Measurements from ENCODE around the gene HSPA8. TPM values are rescaled to one million over a fixed set of nuclear protein-coding genes. Genes with fewer than 3 reads are reported as not detected.

HSPA8 gene
- total RNA-seq, 2 donors from 2014 or later = 423 to 660 TPM

DNA sequence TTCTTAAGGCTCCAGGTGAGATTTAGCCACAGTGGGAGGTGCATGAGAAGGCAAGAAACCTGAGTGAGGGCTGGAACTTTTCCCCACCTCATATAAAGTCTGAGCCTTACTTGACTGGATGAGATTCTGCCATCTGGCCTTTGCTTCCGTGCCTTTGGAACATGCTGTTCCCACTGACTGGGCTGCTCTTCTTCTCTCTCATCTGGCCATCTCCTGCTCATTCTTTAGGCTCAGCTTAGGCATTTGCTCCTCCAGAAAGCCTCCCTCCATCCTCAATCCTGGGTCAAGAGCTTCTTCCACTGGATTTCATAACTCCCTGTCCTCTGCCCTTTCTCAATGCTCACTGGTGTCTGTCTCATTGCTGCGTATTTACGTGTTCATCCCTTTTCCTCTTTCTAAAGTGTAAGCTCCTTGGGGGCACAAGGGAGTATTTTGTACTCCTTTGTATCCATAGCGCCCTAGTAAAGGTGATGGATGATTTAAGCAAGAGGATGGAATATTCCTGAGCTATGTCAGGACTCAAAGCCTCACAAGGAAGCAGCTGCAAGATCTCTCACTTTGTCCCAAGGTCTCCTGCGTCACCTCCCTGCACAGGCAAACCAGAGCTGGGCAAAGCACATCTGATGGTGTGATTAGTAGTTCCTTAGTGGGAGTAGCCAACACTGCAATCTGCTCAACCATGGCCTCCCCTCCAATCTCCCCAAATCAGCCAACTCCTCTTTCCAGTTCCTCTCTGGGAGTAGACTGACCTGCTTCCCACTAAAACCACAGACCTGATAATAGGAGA, 15.3 kb downstream of the HSPA8 start:
- no peak overlapping the region for H3K4me3 ChIP-seq
- no peaks in the 10 kb centered on the region for H3K9me3 ChIP-seq
- no peak for TF ChIP-seq POLR2A (IDR thresholded peaks at IDR 0.05)
- TF ChIP-seq, protein P1, sequence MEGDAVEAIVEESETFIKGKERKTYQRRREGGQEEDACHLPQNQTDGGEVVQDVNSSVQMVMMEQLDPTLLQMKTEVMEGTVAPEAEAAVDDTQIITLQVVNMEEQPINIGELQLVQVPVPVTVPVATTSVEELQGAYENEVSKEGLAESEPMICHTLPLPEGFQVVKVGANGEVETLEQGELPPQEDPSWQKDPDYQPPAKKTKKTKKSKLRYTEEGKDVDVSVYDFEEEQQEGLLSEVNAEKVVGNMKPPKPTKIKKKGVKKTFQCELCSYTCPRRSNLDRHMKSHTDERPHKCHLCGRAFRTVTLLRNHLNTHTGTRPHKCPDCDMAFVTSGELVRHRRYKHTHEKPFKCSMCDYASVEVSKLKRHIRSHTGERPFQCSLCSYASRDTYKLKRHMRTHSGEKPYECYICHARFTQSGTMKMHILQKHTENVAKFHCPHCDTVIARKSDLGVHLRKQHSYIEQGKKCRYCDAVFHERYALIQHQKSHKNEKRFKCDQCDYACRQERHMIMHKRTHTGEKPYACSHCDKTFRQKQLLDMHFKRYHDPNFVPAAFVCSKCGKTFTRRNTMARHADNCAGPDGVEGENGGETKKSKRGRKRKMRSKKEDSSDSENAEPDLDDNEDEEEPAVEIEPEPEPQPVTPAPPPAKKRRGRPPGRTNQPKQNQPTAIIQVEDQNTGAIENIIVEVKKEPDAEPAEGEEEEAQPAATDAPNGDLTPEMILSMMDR (IDR thresholded peaks at IDR 0.05) = no peak
- no peak overlapping the region for H3K27ac ChIP-seq
- DNase-seq (peak in 1 of 4 donors; percentile 29), ATAC-seq (no peak)
- intact Hi-C loops (cut with DNase I) = no loop called here
- no peaks in the 10 kb centered on the region for H3K4me1 ChIP-seq
- no peaks in the 10 kb centered on the region for H3K27me3 ChIP-seq
- H3K36me3 ChIP-seq (replicated peaks in 1 of 2; ENCODE audit: insufficient read depth in 1 of 2, low read depth in 2 of 2) = no peaks in the 10 kb centered on the region
- 58 to 67% methylated on average over 5 of the region's 5 CpGs for WGBS, 2 donors

DNA sequence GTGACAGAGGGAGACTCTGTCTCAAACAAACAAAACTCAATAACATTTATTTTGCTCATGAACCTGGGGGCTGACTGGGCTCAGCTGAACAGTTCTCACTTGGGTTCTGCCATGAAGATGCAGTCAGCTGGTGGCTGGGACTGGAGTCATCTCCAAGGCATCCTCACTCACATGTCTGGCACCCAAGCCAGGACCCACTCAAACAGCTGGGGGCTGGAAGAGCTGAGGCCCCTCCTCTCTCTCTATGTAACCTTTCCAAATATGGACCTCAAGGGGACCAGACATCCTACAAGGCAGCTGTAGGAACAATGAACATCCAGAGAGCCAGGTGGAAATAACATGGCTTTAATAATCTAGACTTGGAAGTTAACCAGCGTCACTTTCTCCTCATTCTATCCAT, 16.8 kb downstream of the HSPA8 start:
- DNase-seq = no peak
- no peaks in the 10 kb centered on the region for H3K36me3 ChIP-seq (replicated peaks in 1 of 2; ENCODE audit: insufficient read depth in 1 of 2, low read depth in 2 of 2)
- no peaks in the 10 kb centered on the region for H3K9me3 ChIP-seq
- no peaks in the 10 kb centered on the region for H3K27me3 ChIP-seq
- H3K4me1 ChIP-seq = no peaks in the 10 kb centered on the region
- no peak overlapping the region for H3K4me3 ChIP-seq
- WGBS, 2 donors = 90 to 100% methylated on average over 1 of the region's 1 CpG
- no peak for TF ChIP-seq POLR2A (IDR thresholded peaks at IDR 0.05)
- TF ChIP-seq, protein P1 (IDR thresholded peaks at IDR 0.05) = no peak
- intact Hi-C loops (cut with DNase I) = no loop called here
- no peak for ATAC-seq
- no peak overlapping the region for H3K27ac ChIP-seq

DNA sequence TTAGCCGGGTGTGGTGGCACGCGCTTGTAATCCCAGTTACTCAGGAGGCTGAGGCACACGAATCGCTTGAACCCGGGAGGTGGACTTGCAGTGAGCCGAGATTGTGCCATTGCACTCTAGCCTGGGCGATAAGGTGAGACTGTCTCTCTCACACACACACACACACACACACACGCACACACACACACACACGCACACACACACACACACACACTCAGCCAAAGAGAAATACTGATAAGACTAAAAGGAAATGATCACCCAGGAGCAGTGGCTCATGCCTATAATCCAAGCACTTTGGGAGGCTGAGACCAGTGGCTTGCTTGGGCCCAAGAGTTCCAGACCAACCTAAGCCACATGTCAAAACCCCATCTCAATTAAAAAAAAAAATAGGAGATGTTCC, 20.8 kb downstream of the HSPA8 start:
- intact Hi-C loops (cut with DNase I) = no loop called here
- no peak overlapping the region for H3K27ac ChIP-seq
- no peak overlapping the region for H3K4me3 ChIP-seq
- no peaks in the 10 kb centered on the region for H3K4me1 ChIP-seq
- H3K36me3 ChIP-seq (replicated peaks in 1 of 2; ENCODE audit: insufficient read depth in 1 of 2, low read depth in 2 of 2) = no peaks in the 10 kb centered on the region
- TF ChIP-seq POLR2A (IDR thresholded peaks at IDR 0.05) = no peak
- TF ChIP-seq, protein P1 (IDR thresholded peaks at IDR 0.05) = no peak
- H3K9me3 ChIP-seq = no peaks in the 10 kb centered on the region
- H3K27me3 ChIP-seq = no peaks in the 10 kb centered on the region
- DNase-seq (no peak), ATAC-seq (no peak)
- WGBS, 2 donors = 83 to 90% methylated on average over 8 to 10 of the region's 10 CpGs

DNA sequence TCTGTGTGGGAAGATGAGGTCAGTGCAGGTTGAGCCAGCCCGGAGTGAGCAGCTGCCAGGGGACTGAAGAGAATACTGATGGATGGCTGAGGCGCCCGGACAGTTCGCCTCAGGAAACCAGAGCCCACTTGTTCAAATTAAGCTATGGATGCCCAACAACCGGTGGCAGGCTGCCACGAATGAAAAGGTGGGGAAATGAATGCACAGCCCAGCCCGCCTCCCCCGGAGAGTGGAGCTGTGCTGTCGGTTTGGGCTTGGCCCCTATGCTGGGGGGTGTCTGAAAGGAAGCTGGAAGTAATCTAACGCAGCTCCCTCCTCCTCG, 21.9 kb downstream of the HSPA8 start:
- Histone ChIP-seq H3K4me3 (no peak overlapping the region), H3K36me3 (replicated peaks in 1 of 2; ENCODE audit: insufficient read depth in 1 of 2, low read depth in 2 of 2) (no peaks in the 10 kb centered on the region), H3K27me3 (no peaks in the 10 kb centered on the region), H3K9me3 (no peaks in the 10 kb centered on the region), H3K27ac (no peak overlapping the region), H3K4me1 (no peaks in the 10 kb centered on the region)
- intact Hi-C loops (cut with DNase I) = no loop called here
- no peak for TF ChIP-seq POLR2A (IDR thresholded peaks at IDR 0.05)
- TF ChIP-seq, protein P1 (IDR thresholded peaks at IDR 0.05) = no peak
- no peak for ATAC-seq
- WGBS, 2 donors = 67 to 69% methylated on average over 10 to 11 of the region's 11 CpGs
- no peak for DNase-seq

DNA sequence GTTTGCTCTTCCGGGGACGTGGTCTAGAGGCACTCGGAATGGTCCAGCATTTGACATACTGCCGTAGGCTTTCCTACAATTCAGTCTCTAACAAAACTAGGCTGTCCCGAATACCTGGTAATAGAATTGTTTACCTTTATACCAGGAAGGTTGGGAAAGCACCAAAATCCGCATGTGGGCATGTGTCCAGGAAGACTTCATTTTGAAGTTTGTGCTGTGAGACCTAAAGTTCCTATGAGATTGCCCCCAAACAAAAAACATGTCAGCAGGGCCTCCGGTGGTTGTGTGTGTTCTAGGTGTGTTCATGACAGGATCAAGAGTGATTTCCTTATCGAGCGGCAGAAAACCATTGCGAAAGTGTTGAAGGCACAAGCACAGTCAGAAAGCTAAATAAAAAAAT, 26.1 kb downstream of the HSPA8 start:
- no peak for TF ChIP-seq POLR2A (IDR thresholded peaks at IDR 0.05)
- TF ChIP-seq, protein P1 (IDR thresholded peaks at IDR 0.05) = no peak
- Histone ChIP-seq H3K36me3 (replicated peaks in 1 of 2; ENCODE audit: insufficient read depth in 1 of 2, low read depth in 2 of 2) (no peaks in the 10 kb centered on the region), H3K27ac (no peak overlapping the region), H3K4me3 (no peak overlapping the region), H3K4me1 (no peaks in the 10 kb centered on the region), H3K27me3 (no peaks in the 10 kb centered on the region), H3K9me3 (no peaks in the 10 kb centered on the region)
- ATAC-seq = no peak
- 71 to 85% methylated on average over 10 of the region's 10 CpGs for WGBS, 2 donors
- intact Hi-C loops (cut with DNase I) = no loop called here
- peak in 1 of 4 donors; percentile 62 for DNase-seq
